Smooth muscle cell of bladder (primary cell): ENCODE measurements around the gene CSTF3. TPM values are rescaled to one million over a fixed set of nuclear protein-coding genes. Genes with fewer than 3 reads are reported as not detected.

Experiments used
- total RNA-seq: library from RNA; depleted of rRNA; stranded (reverse); fragments of >200 nt; gene quantifications from 2 replicates; pipeline ENCODE4 v1.2.3, GENCODE V29; 2014

Gene CSTF3
- 23.5 and 26.0 TPM in 2 replicates for total RNA-seq

GRCh38 chr11:33161120-33162005, at the start of gene CSTF3:
Gene CSTF3 (minus strand): TSS chr11:33161480. CDS start chr11:33161325, 155 bp downstream.

GRCh38 chr11:33039274-33040032, 121.8 kb downstream of the CSTF3 start, which contains the start of gene TCP11L1:
Gene TCP11L1 (plus strand): TSS chr11:33039572. CDS start chr11:33043774, 4,202 bp downstream.

Other genes with a start within 250 kb of the CSTF3 start
- gene DEPDC7, start 145.6 kb downstream of the CSTF3 start, total RNA-seq = 5.3 and 7.4 TPM in 2 replicates
- 13.2 and 16.7 TPM in 2 replicates for gene TCP11L1, start 121.9 kb downstream of the CSTF3 start, total RNA-seq
- gene HIPK3, start 95.9 kb upstream of the CSTF3 start, total RNA-seq = 78.4 and 102 TPM in 2 replicates
- gene KIAA1549L, start 214.6 kb upstream of the CSTF3 start, total RNA-seq = 0.57 and 0.92 TPM in 2 replicates